ENCODE results near the gene SGSM1.

Gene SGSM1

GRCh38 chr22:24948356-24949202 lies 142.6 kb downstream of the SGSM1 start:
- no peak overlapping the region for H3K4me3 ChIP-seq (ENCODE audit: low read length)
- DNase-seq (ENCODE audit: low read depth) = no peak
- TF ChIP-seq CTCF (IDR thresholded peaks at IDR 0.05; ENCODE audit: insufficient read depth, low read depth, low read length, missing control alignments) = no peak

- no peak for TF ChIP-seq CTCF (IDR thresholded peaks at IDR 0.05; ENCODE audit: insufficient read depth, low read depth, low read length, missing control alignments)
- no peak overlapping the region for H3K4me3 ChIP-seq (ENCODE audit: low read length)
These were observed 144.4 kb downstream of the SGSM1 start for GRCh38 chr22:24950272-24950902.

DNA sequence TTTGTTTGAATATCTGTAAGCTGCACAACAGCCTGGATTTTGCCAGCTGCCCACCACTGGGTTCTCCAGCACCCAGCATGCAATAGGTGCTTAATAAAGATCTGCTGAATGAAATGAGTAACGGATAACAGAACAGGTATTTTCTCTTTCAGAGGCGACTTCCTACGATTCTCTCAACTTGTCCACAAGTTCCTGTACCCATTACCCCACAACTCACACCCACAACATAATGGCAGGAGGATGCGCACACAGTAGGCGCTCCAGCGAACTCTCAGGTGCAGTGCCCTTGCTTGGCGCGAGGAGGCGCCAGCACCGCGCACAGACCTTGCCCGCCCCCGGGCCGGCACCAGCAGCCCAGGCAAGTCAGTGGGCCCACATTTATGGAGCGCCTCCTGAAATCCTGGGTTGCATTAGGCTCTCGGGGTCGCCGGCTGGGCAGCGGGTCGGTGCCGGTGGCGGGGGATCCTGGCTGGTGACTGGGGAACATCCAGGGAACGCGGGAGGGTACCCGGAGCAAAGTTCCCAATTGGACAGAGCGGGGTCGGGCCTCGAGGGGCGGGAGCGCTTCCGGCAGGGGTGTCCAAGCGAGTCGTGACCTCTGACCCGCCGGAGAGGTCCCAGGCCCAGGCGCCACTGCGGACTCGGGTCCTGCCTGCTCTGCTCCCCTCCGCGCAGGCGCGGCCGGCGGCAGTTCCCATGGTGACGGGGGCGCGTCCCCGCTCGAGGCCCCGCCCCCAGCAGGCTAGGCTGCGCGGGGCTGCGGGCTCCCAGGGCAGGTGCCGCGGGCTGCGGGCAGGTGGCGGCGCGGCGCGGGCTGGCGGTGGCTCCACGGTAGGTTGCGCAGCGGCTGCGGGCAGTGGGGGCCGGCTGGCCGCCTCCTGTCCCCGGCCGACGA lies 146.2 kb downstream of the SGSM1 start, which contains the start of gene KIAA1671:
TSS of gene KIAA1671 (plus strand) at position 775 of the 895 bp plus-strand sequence. CDS start 75,284 bp downstream, outside the sequence.
- peak; percentile 98 for TF ChIP-seq CTCF (IDR thresholded peaks at IDR 0.05; ENCODE audit: insufficient read depth, low read depth, low read length, missing control alignments)
- peak; percentile 87 for DNase-seq (ENCODE audit: low read depth)
- peak within 1 kb of the TSS; percentile 97 for H3K4me3 ChIP-seq (ENCODE audit: low read length)

More at GRCh38 chr22:24950272-24950902, 144.4 kb downstream of the SGSM1 start:
- peak; percentile 53 for DNase-seq (ENCODE audit: low read depth)

GRCh38 chr22:24952837-24953383 lies 146.9 kb downstream of the SGSM1 start:
- TF ChIP-seq CTCF (IDR thresholded peaks at IDR 0.05; ENCODE audit: insufficient read depth, low read depth, low read length, missing control alignments) = no peak
- peak; percentile 78 for DNase-seq (ENCODE audit: low read depth)
- H3K4me3 ChIP-seq (ENCODE audit: low read length) = peak overlapping the region; percentile 97

GRCh38 chr22:24953384-24954113 lies 147.5 kb downstream of the SGSM1 start:
- no peak for TF ChIP-seq CTCF (IDR thresholded peaks at IDR 0.05; ENCODE audit: insufficient read depth, low read depth, low read length, missing control alignments)
- DNase-seq (ENCODE audit: low read depth) = no peak
- H3K4me3 ChIP-seq (ENCODE audit: low read length) = peak overlapping the region; percentile 97

DNA sequence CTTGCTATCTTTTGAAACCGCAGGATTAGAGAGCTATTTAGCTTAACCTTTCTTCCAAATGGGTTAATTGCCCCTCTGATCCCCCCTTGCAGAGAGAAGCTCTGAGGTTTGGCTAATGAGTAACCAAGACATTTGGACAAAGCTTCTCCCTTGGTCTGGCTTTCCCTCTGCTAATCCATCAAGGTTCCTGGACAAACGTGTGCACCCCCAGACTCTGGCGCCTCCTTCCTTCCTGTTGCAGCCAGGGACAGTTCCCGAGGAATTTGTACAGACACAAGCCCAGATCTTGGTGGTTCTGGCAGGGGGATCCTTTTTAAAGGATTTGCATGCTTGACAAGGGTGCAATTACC lies 148.1 kb downstream of the SGSM1 start:
- peak overlapping the region; percentile 97 for H3K4me3 ChIP-seq (ENCODE audit: low read length)
- DNase-seq (ENCODE audit: low read depth) = no peak
- no peak for TF ChIP-seq CTCF (IDR thresholded peaks at IDR 0.05; ENCODE audit: insufficient read depth, low read depth, low read length, missing control alignments)
